Activated CD4-positive, alpha-beta T cell treated with anti-CD3 and anti-CD28 coated beads for 1 hour (primary cell): Measurements from ENCODE around the gene MPEG1.

ENCODE experiments used
- DNase-seq: peaks from one replicate; pipeline ENCODE4 v3.0.0-alpha.2; 2020

The MPEG1 gene

DNA sequence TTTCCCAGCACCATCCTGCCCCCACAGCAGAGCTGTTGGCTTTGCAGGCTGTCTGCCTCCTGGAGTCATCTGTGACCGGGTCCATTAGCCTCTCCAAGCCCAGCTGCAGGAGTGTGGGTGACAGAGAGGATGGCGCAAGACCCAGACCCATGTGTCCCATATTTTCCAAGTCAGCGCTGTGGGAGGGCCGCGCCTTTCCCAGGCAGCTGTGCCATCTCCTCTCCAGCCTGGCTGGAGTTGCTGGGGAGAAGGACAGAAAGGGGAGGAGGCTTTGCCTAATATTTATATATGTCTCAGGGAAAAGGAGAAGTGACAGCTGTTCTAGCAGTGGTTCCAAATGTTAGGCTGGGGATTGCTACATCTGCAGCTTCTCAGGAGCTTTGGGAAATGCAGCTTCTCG is 25.1 kb downstream of the MPEG1 start:
- DNase-seq, result no peak

DNA sequence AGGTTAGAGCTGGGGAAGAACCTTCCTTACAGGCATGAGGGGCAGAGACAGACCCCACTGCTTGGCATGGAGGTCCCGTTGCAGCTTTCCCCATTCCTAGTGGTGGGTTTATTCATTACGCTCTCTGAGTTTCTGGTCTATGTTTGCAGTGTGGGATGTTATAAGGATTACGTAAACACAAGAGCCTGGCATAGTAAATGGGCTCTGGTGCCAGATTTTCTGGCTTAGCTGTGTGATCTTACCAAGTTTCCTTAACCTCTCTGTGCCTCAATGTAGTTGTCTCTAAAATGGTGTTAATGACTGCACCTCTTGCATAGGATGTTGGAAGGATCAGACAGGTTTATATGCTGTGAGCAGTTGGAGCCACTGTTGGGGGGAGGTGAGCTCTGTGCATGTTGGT is 25.7 kb downstream of the MPEG1 start:
- no peak for DNase-seq

DNA sequence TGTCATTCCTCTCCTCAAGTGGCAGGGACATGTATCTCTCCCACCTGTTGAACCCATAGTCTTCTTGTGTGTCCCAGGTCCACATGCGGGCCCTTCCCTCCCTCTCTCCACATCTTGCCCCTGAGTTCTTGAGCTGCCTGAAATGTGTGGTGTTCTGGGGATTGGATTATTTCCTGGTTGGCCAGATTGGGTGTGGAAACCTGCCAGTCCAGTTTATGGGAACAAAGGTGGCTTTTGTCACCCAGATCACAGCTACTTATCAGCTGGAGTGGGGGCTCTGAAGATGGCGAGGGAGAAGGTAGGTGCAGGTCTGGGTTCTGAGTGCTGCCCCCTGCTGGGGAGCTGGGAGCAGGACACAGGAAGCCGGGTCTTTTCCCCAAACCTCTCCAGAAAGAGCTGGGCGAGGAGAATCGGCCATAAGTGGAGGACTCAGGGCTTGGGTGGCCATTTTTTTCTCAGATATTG is 26.6 kb downstream of the MPEG1 start:
- peak; percentile 28 for DNase-seq

- no peak for DNase-seq
Measured at GRCh38 chr11:59185386-59185945, 27.3 kb downstream of the MPEG1 start.

DNA sequence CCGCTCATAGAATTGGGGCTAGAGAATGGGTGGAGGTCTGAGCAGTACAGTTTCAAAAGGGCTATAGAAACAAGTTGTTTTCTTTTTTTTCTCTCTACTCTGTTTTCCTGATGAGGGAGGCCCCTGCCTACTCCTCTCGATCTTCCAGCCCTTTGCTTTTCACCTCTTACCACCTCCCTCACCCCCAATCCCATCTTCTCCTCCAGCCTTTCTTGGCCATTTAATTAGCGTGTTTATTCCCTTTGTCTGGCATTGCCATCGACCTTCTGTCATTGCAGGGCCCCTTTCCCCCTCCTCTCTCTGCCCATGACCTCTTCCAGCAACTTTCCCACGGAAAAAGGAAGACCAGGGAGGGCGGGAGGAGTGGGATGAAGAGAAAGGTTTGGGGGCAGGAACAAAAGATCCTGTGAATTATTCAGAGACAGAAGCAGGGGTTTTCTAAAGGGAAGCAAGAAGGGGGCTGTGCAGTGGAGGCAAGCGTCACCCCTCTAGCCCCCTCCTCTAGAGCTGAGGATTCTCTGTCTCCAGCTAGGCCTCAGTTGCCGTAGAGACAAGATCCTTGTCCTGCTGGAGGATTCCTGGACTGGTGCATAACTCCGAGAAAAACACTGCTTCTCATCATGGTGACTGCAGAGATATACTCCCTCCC is 27.9 kb downstream of the MPEG1 start:
- no peak for DNase-seq

GRCh38 chr11:59183771-59184170 is 29.0 kb downstream of the MPEG1 start:
- no peak for DNase-seq

DNA sequence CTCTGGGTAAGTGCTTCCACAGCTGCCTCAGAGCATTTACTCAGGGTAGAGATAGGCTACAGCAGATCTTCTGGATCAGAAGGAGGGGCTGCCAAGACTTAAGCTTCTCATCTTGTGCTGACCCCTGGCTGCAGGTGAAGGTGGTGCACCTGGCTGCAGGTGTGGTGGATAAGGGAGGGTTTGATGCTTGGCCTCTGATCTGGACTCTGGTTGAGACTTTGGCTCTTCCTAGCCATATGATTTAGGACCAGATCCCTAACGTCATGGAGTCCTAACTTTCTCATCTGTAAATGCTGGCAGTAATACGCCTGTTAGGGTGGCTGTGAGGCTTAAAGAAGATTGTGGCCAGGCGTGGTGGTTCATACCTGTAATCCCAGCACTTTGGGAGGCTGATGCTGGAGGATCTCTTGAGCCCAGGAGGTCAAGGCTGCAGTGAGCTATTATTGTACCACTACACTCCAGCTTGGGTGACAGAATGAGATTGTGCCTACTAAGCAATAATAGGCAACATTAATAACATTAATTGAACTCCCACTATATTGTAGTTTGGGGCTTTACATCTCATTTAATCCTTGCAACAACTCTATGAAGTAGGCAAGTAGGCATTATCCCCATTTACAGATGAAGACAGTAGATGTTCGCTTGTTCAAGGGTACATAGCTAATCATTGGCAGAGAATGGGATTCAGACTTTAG is 30.1 kb downstream of the MPEG1 start:
- no peak for DNase-seq

DNA sequence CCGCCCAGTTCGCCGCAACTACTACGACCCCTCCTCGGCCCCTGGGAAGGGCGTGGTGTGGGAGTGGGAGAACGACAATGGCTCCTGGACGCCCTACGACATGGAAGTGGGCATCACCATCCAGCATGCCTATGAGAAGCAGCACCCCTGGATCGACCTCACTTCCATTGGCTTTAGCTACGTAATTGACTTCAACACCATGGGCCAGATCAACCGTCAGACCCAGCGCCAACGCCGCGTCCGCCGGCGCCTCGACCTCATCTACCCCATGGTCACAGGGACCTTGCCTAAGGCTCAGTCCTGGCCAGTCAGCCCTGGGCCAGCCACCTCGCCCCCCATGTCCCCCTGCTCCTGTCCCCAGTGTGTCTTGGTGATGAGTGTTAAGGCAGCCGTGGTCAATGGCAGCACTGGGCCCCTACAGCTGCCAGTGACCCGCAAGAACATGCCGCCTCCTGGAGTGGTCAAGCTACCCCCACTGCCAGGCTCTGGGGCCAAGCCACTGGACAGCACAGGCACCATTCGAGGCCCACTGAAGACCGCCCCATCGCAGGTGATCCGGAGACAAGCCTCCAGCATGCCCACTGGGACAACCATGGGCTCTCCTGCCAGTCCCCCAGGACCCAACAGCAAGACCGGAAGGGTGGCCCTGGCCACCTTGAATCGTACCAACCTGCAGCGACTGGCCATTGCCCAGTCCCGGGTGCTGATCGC is 30.8 kb downstream of the MPEG1 start:
- no peak for DNase-seq

DNA sequence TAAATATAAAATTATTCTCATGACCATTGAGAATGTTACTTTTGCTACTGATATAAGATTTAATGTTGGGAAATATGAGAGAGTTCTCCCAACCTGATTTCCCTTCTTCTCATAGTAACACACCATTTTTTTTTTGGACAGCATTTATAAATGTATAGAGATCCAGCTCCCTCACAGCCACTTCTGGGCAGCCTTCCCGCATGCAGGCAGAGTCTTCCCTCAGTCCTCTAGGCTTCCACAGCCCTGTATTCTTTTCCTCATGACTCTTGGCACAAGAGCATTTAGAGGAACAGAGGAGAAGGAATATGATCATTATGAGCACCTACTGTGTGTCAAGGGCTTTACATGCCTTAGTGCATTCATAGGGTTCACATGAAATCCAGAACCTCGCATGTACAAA is 31.8 kb downstream of the MPEG1 start:
- DNase-seq, result no peak

DNA sequence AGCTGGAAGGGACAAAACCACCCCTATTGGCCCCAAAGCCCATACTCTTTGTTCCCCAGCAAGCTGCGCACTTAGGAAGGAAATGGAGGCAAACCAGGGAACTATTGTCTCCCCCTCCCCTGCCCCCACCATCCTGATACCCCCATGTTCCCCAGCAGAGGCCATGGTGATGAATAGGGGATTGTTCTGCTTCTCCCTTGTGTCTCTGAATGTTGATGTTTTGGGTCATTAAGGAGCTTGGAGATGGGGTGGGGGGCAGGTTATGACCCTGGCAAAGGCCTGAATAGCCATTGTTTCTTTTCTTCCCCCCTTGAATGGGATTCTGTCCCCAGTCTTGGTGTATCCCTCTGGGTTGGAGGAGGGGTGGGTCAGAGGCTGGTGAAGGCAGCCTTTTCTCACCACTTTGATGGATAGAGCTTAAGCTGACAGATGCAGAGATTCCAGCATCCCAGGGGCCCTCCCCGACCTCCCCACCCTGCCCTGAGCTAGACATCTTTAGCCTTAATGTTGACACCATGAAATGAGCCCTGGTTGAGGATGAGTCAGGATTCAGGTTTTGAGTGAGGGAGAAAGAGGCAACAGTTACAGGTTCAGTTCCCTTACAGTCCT is 32.5 kb downstream of the MPEG1 start:
- DNase-seq, result no peak

GRCh38 chr11:59179121-59179520 is 33.6 kb downstream of the MPEG1 start:
- no peak for DNase-seq

GRCh38 chr11:59178402-59178801 is 34.3 kb downstream of the MPEG1 start:
- no peak for DNase-seq

GRCh38 chr11:59176330-59176729 is 36.4 kb downstream of the MPEG1 start:
- DNase-seq, result no peak

DNA sequence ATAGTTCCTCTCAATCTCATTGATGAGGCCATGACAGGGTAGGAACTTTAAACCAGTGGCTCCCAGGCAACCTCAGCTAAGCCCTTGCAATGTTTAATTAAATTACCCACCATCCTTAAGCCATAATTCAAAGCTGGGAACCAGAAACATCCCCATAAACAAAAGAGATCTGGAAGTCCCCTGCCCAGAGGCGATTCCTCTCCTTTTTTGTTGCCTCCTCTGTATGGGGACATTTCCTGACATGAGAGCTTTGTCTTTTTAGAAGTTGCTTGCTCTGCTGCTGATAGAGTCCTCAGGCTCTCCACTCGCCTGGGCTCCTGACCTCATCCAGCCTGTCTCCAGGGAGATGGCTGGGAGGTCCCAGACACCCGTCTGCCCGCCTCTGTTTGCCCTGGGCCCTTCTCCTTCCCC is 37.6 kb downstream of the MPEG1 start:
- no peak for DNase-seq

- DNase-seq, result no peak
Measured at GRCh38 chr11:59174664-59175033, 38.1 kb downstream of the MPEG1 start.

DNA sequence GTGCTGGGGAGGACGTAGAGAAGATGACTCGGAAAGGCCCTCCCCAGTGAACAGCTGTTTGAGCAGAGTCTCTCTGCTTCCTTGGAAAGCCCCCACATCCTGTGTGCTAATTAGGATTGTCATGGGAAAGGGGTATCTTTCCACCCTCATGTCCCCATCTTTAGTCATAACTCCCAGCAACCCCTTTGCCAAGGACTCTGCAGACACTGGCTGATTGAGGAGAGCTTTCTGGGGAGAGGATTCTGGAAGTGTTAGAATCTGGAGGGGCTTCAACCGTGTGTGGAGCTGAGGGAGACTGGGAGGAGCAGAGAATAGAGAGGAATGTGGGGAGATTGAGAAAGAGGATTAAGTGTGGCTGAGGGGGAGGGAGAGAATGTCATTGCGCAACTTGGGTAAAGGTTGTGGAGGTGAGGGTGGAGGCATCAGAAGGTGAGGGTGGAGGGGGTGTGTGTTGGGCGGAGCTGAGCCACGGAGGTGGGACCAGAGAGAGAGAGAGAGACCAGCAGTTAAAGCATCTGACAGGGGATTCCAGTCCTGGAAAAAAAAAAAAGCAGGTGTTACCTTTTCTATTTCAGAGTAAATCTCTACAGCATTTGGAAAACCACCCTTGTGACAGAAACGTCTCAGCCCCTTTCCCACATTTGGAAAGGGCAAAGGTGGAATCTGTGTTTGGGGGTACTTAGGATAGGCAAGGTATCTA is 38.6 kb downstream of the MPEG1 start:
- DNase-seq, result no peak

- DNase-seq, result no peak
Measured at GRCh38 chr11:59173080-59173963, 39.4 kb downstream of the MPEG1 start.

GRCh38 chr11:59172345-59173079 is 40.2 kb downstream of the MPEG1 start:
- no peak for DNase-seq

DNA sequence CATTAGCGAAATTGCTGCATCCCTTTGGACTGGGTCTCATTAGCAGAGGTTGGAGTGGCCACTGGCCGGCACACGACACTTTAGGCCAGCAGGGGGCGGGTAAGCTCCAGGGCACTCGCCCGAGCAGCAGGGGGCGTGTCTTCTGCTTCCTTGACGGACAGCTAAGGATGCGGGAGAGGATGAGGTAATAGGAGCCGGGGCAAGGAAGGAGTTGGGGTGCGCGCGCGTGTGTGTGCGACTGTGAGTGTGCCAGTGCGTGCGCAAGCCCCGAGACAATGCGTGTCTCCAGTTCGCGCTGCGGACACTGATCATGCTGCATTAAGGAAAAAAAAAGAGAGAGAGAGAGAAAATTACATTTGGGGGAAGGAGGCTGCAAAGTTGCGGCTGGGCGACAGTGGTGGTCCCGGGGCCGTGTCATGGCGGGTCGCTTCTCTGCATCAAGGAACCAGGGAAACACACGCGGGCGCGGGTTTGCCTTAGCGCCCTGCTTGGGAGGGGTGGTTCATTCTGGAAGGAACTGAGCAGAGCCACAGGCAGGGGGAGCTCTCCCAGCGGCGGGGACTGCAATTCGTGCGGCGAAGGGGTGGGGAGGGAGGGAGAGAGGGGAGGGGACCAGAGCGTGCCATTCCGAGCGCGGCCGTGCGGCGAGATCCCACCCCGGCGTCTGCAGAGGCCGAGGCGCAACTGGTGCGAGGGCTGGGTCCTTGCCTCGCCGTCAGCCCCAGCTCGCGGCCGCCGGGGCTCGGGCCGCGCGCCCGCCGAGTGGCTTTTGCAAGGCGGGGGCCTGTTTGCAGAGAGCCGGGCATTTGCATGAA is 41.0 kb downstream of the MPEG1 start, which contains the start of gene DTX4:
Gene DTX4 (plus strand): TSS at position 625 of the 815 bp plus-strand sequence. CDS start 464 bp downstream, outside the sequence.
- DNase-seq, result peak; percentile 78

DNA sequence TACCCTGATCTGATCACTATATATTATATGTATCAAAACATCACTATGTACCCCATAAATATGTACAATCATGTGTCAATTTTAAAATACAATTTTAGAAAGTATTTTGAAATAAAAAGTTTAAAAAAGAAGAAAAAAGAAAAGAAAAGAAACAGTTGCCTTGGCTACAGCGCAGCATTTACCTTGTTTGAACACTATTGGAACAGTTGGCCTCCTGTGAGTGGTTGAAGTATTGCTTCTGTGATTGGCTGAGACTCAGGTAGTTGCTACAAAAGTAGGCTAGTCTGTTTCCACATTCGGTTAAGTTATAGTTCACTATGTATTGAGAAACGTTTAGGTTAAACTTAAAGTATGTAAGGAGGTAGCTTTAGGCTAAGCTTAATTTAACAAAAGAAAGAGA is 48.7 kb downstream of the MPEG1 start:
- no peak for DNase-seq
